ENCODE measurements around the gene SLC25A48.

DNA sequence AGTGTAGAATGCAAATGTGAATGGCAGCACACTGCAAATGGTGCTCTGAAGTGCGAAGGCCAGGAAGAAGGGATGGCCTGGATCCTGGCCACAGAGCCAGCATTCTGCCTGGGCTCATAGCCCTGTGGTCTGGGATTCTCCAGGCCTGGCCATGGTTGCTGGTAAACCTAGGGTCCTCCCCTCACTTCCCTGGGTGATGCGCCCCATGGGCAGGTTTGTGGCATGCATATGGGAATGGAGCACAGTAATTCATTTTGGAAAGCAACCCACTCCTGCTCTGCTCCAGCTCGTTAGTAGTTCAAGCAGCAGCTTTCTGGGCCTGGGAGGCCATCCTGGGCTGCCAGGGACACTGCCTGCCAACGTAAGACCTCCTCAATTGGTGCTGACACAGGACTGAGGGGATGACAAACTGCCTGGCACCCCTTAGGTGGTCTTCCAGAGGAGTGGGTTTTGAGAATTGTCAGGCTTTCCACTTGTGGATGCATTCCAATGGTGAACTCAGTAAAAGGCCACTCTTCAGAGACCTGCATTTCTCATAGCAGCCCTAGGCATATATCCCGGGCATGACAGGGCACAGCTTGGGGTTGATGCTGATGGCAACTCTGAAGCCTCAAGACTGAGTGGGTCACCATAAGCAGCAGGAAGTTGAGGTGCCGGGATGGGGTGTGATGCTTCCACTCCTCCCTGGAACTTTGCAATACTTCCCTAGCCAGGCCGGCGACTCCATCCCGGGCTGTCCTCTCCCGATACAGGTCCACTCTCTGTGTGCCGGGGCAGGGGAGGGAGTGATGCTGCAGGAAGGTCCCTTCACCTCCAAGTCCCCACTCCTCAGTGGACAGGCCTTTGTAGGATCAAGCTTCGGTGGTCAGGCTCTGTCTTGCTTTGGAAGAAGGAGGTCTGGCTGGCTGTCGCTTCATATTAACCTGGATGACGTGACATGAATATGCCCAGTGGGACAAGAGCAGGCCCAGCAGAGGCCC lies 1.2 kb upstream of the SLC25A48 start:
- no peak for TF ChIP-seq POLR2A (IDR thresholded peaks at IDR 0.05; ENCODE audit: low read length)
- TF ChIP-seq GATA1 (IDR thresholded peaks at IDR 0.05; ENCODE audit: low read depth, low read length): no peak
